ENCODE measurements around the gene DPY19L1.

- TF ChIP-seq, protein P1, sequence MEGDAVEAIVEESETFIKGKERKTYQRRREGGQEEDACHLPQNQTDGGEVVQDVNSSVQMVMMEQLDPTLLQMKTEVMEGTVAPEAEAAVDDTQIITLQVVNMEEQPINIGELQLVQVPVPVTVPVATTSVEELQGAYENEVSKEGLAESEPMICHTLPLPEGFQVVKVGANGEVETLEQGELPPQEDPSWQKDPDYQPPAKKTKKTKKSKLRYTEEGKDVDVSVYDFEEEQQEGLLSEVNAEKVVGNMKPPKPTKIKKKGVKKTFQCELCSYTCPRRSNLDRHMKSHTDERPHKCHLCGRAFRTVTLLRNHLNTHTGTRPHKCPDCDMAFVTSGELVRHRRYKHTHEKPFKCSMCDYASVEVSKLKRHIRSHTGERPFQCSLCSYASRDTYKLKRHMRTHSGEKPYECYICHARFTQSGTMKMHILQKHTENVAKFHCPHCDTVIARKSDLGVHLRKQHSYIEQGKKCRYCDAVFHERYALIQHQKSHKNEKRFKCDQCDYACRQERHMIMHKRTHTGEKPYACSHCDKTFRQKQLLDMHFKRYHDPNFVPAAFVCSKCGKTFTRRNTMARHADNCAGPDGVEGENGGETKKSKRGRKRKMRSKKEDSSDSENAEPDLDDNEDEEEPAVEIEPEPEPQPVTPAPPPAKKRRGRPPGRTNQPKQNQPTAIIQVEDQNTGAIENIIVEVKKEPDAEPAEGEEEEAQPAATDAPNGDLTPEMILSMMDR (conservative IDR thresholded peaks at IDR 0.05), result no peak
- TF ChIP-seq ZFX (IDR thresholded peaks at IDR 0.05), result no peak
Observed at GRCh38 chr7:34889951-34890350, 147.3 kb downstream of the DPY19L1 start.

Measured in C4-2B (cell line).